Neuronal stem cell (in vitro differentiated cells): ENCODE results near the gene NBAS.

Source experiments
- DNase-seq: peaks from one replicate; pipeline ENCODE4 v3.0.0-alpha.2; 2013; ENCODE audit warnings: low spot score
- H2AFZ ChIP-seq: one replicate; pipeline ENCODE4 v1.6.1; 2013; ENCODE audit warnings: mild to moderate bottlenecking, low read length, inconsistent platforms
- H2AK5ac ChIP-seq: 2 replicates; pipeline ENCODE4 v1.6.1; 2013; ENCODE audit warnings: low read depth, mild to moderate bottlenecking, inconsistent platforms, low read length, moderate library complexity, mixed read lengths
- H2BK120ac ChIP-seq: 2 replicates; pipeline ENCODE4 v1.6.1; 2013; ENCODE audit warnings: low read depth, mild to moderate bottlenecking, inconsistent platforms, low read length, moderate library complexity, mixed read lengths
- H2BK12ac ChIP-seq: one replicate; pipeline ENCODE4 v1.6.1; 2013; ENCODE audit warnings: low read length, inconsistent platforms
- H2BK15ac ChIP-seq: 2 replicates; pipeline ENCODE4 v1.6.1; 2013; ENCODE audit warnings: mild to moderate bottlenecking, low read length, inconsistent platforms, mixed read lengths
- H2BK5ac ChIP-seq: one replicate; pipeline ENCODE4 v1.6.1; 2013; ENCODE audit warnings: inconsistent platforms, mild to moderate bottlenecking, low read length, moderate library complexity
- H3K14ac ChIP-seq: one replicate; pipeline ENCODE4 v1.6.1; 2013; ENCODE audit warnings: low read length, inconsistent platforms
- H3K18ac ChIP-seq: 2 replicates; pipeline ENCODE4 v1.6.1; 2013; ENCODE audit warnings: low read length, inconsistent platforms
- H3K23ac ChIP-seq: 2 replicates; pipeline ENCODE4 v1.6.1; 2013; ENCODE audit warnings: low read depth, mild to moderate bottlenecking, mixed read lengths, low read length, inconsistent platforms; ENCODE audit not compliant: poor library complexity
- H3K27ac ChIP-seq: replicated peaks from 3 replicates; pipeline ENCODE4 v1.5.1; 2013; ENCODE audit warnings: low read length, inconsistent platforms
- H3K27me3 ChIP-seq, 3 experiments: 2 replicates each; pipeline ENCODE4 v1.6.1; 2013; ENCODE audit warnings: low read length in 3 of 3, mild to moderate bottlenecking in 2 of 3, inconsistent platforms in 1 of 3, low read depth in 1 of 3, mixed read lengths in 1 of 3, moderate library complexity in 1 of 3; ENCODE audit not compliant: control insufficient read depth in 3 of 3, insufficient read depth in 3 of 3
- H3K36me3 ChIP-seq, 2 donors: replicated peaks in 1 of 2; 2 replicates each; pipeline ENCODE4 v1.6.1; 2013; ENCODE audit warnings: low read length in 2 of 2; ENCODE audit not compliant: control insufficient read depth in 2 of 2, insufficient read depth in 2 of 2
- H3K4ac ChIP-seq: 2 replicates; pipeline ENCODE4 v1.6.1; 2013; ENCODE audit warnings: inconsistent platforms, mild to moderate bottlenecking, low read length, moderate library complexity
- H3K4me1 ChIP-seq, 2 donors: 1 replicate in 1 of 2; 2 replicates in 1 of 2; pipeline ENCODE4 v1.6.1; 2013; ENCODE audit warnings: low read length in 2 of 2, low read depth in 1 of 2; ENCODE audit not compliant: control insufficient read depth in 2 of 2, insufficient read depth in 1 of 2
- H3K4me2 ChIP-seq: one replicate; pipeline ENCODE4 v1.6.1; 2013; ENCODE audit warnings: mild to moderate bottlenecking, low read length, inconsistent platforms; ENCODE audit not compliant: insufficient read depth, poor library complexity, severe bottlenecking
- H3K4me3 ChIP-seq, 2 donors: 2 replicates each; pipeline ENCODE4 v1.5.1; 2013; ENCODE audit warnings: low read length in 2 of 2, mild to moderate bottlenecking in 2 of 2, inconsistent platforms in 1 of 2, moderate library complexity in 1 of 2
- H3K79me1 ChIP-seq: one replicate; pipeline ENCODE4 v1.6.1; 2013; ENCODE audit warnings: low read depth, mild to moderate bottlenecking, inconsistent platforms, low read length, moderate library complexity
- H3K9ac ChIP-seq: one replicate; pipeline ENCODE4 v1.6.1; 2013; ENCODE audit warnings: mild to moderate bottlenecking, low read depth, low read length, inconsistent platforms; ENCODE audit not compliant: poor library complexity
- H3K9me3 ChIP-seq, 2 donors: replicated peaks in 1 of 2; 2 replicates each; pipeline versions ENCODE3 to v1.6.1; 2013; ENCODE audit warnings: low read length in 2 of 2, mild to moderate bottlenecking in 2 of 2, inconsistent platforms in 1 of 2, low read depth in 1 of 2, mixed read lengths in 1 of 2, moderate library complexity in 1 of 2; ENCODE audit not compliant: control insufficient read depth in 2 of 2, insufficient read depth in 1 of 2
- H4K8ac ChIP-seq: one replicate; pipeline ENCODE4 v1.6.1; 2013; ENCODE audit warnings: low read depth, mild to moderate bottlenecking, inconsistent platforms, low read length, moderate library complexity
- H4K91ac ChIP-seq: one replicate; pipeline ENCODE4 v1.6.1; 2013; ENCODE audit warnings: low read length, low read depth, mild to moderate bottlenecking, inconsistent platforms; ENCODE audit not compliant: poor library complexity
- WGBS, 2 donors: extraction: QIAGEN DNeasy Blood & Tissue Kit; methylation state at CpG; one replicate each; pipeline ENCODE4 v1.1.7; 2013; ENCODE audit warnings: missing lambda C conversion rate in 2 of 2, mixed read lengths in 1 of 2; ENCODE audit not compliant: insufficient read length in 2 of 2, insufficient replicate concordance in 1 of 2; ENCODE audit errors: extremely low coverage in 2 of 2; 5-methylcytosine and 5-hydroxymethylcytosine counted together

The NBAS gene

GRCh38 chr2:15511686-15512085 lies 49.4 kb downstream of the NBAS start:
- Histone ChIP-seq H3K27ac (no peak overlapping the region), H3K27me3 (no peaks in the 10 kb centered on the region), H4K91ac (no peak overlapping the region), H3K4ac (no peak overlapping the region), H3K9ac (no peak overlapping the region), H3K79me1 (peaks cover 2% of the 10 kb centered on the region), H3K18ac (no peak overlapping the region), H2AK5ac (no peak overlapping the region), H3K4me1 (no peaks in the 10 kb centered on the region), H3K9me3 (no peaks in the 10 kb centered on the region), H2BK120ac (no peak overlapping the region), H3K14ac (no peak overlapping the region), H2AFZ (no peak overlapping the region), H2BK12ac (no peak overlapping the region), H3K36me3 (peaks cover 3 to 51% of the 10 kb centered on the region in 2 donors), H4K8ac (no peak overlapping the region), H2BK5ac (no peak overlapping the region), H3K4me2 (no peak overlapping the region), H3K23ac (no peak overlapping the region), H2BK15ac (no peak overlapping the region), H3K4me3 (no peak overlapping the region)
- DNase-seq, result no peak
- no CpG with 5 or more reads among the region's 1 CpG for WGBS, 2 donors

DNA sequence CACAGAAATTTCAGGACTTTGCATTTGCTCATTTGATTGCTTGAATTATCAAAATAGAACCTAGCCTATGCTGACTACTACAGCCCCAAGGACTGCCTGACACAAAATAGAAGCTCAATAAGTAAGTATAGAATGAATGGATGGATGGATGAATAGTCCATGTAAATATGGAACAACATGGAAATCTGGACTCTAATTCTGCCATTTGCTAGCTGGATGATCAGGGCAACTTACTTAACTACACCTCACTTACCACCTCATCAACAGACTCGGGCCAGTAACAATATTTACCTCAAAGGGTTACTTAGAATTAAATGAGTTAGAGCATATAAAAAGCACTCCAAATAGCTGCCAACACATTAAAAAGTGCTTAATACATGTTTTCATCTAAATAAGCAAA lies 50.6 kb downstream of the NBAS start:
- Histone ChIP-seq H3K14ac (no peak overlapping the region), H2BK15ac (no peak overlapping the region), H3K4me1 (no peaks in the 10 kb centered on the region), H3K27me3 (no peaks in the 10 kb centered on the region), H3K9me3 (no peaks in the 10 kb centered on the region), H3K23ac (no peak overlapping the region), H2AFZ (no peak overlapping the region), H3K79me1 (peaks cover 2% of the 10 kb centered on the region), H3K4ac (no peak overlapping the region), H4K8ac (no peak overlapping the region), H3K36me3 (peaks cover 3 to 51% of the 10 kb centered on the region in 2 donors), H2AK5ac (no peak overlapping the region), H3K4me2 (no peak overlapping the region), H3K18ac (no peak overlapping the region), H2BK5ac (no peak overlapping the region), H2BK120ac (no peak overlapping the region), H2BK12ac (no peak overlapping the region), H4K91ac (no peak overlapping the region), H3K9ac (no peak overlapping the region), H3K4me3 (no peak overlapping the region), H3K27ac (no peak overlapping the region)
- DNase-seq, result no peak
- no CpG with 5 or more reads among the region's 1 CpG for WGBS, 2 donors

DNA sequence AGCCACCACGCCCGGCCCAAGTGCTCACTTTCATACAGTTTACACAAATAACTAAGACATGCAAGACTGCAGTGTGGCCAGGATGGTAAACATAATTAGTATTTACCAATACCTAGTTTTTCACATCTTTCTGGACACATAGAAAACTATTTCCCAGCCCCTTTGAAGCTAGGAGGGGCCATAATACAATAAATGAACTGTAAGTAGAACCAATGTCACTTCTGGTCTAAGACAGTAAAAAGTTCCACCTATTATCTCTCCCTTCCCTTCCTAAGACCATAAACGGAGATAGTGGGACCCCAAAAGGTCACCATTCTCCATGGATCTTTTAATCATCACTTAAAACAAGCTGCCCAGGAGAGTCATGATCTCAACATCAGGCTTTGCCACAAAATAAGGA lies 51.0 kb downstream of the NBAS start:
- Histone ChIP-seq H2AFZ (no peak overlapping the region), H2AK5ac (no peak overlapping the region), H3K79me1 (peaks cover 2% of the 10 kb centered on the region), H3K9me3 (no peaks in the 10 kb centered on the region), H4K8ac (no peak overlapping the region), H3K4ac (no peak overlapping the region), H4K91ac (no peak overlapping the region), H3K27ac (no peak overlapping the region), H3K14ac (no peak overlapping the region), H3K4me1 (peaks cover 0 to 2% of the 10 kb centered on the region in 2 donors), H3K27me3 (no peaks in the 10 kb centered on the region), H3K18ac (no peak overlapping the region), H2BK15ac (no peak overlapping the region), H3K36me3 (peaks cover 3 to 51% of the 10 kb centered on the region in 2 donors), H2BK5ac (no peak overlapping the region), H3K23ac (no peak overlapping the region), H2BK120ac (no peak overlapping the region), H2BK12ac (no peak overlapping the region), H3K9ac (no peak overlapping the region), H3K4me3 (no peak overlapping the region), H3K4me2 (no peak overlapping the region)
- DNase-seq, result no peak
- no CpG with 5 or more reads among the region's 3 CpGs for WGBS, 2 donors

DNA sequence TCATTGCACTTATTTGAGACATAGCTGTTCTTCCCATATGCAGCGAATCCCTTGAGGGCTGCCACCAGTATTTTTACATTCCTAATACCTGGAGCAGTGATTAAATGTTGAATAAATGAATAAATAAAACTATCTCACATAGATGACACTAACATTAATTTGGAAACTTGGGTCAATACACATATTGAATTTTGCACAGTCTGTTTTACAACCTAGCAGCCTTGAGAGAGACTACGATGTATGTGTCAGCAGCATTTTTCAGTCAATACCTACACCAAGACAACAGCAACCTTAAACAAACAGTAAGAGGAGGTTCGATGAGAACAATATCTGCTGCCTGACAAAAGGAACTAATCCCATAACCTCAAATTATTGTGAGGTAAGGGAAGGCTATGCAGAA lies 53.4 kb downstream of the NBAS start:
- Histone ChIP-seq H3K4me1 (peaks cover 0 to 2% of the 10 kb centered on the region in 2 donors), H3K14ac (no peak overlapping the region), H2BK15ac (no peak overlapping the region), H2BK12ac (no peak overlapping the region), H2BK120ac (no peak overlapping the region), H2BK5ac (no peak overlapping the region), H4K8ac (no peak overlapping the region), H3K4me3 (no peak overlapping the region), H4K91ac (no peak overlapping the region), H3K36me3 (peaks cover 3 to 58% of the 10 kb centered on the region in 2 donors), H3K27me3 (no peaks in the 10 kb centered on the region), H3K4me2 (no peak overlapping the region), H3K23ac (no peak overlapping the region), H2AK5ac (no peak overlapping the region), H3K27ac (no peak overlapping the region), H3K9me3 (no peaks in the 10 kb centered on the region), H3K79me1 (no peaks in the 10 kb centered on the region), H3K18ac (no peak overlapping the region), H3K4ac (no peak overlapping the region), H3K9ac (no peak overlapping the region), H2AFZ (no peak overlapping the region)
- no peak for DNase-seq
- WGBS, 2 donors, result no CpG with 5 or more reads among the region's 3 CpGs
